ENCODE results near the gene CCL28. TPM values are rescaled to one million over a fixed set of nuclear protein-coding genes. Genes with fewer than 3 reads are reported as not detected.

The CCL28 gene
- total RNA-seq, 2 donors from 2014 or later, result 0.30 to 1.3 TPM

DNA sequence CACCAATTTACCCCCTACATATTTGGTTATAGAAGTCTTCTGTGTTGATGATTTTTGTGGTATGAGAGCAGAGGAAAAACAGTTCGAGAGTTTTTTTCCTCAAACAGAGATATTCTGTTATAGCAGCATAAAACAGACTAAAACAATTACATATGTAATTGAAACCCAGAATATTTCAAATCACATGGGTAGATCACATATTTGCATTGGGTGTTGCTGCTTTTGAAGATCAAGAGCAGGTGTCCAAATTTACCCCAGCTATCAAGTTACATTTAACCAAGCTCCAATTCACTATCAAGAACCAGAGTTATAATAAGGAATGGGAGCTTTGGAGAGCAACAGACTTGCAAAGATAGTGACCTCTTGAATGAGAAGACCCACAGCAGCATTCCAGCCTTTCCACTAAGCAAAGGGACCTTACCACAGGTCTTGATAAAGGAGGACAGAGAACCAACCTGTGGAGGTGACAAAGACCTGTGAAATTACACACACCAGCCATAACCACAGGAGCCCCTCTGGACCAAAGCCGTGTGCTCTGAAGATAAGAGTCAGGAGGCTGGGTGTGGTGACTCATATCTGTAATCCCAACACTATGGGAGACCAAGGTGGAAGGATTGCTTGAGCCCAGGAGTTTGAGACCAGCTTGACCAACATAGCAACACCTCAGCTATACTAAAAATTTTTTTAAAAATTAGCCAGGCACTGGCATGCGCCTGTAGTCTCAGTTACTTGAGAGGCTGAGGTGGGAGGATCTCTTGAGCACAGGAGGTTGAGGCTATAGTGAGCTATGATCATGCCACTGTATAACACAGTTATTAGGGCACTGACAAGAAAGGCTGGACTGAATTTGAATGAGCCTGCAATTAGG is 4.0 kb upstream of the CCL28 start:
- Histone ChIP-seq H3K27ac (no peak overlapping the region), H3K36me3 (no peaks in the 10 kb centered on the region), H3K9me3 (no peaks in the 10 kb centered on the region), H3K27me3 (no peaks in the 10 kb centered on the region), H3K4me3 (no peak overlapping the region), H3K4me1 (no peaks in the 10 kb centered on the region)
- TF ChIP-seq, protein P1, sequence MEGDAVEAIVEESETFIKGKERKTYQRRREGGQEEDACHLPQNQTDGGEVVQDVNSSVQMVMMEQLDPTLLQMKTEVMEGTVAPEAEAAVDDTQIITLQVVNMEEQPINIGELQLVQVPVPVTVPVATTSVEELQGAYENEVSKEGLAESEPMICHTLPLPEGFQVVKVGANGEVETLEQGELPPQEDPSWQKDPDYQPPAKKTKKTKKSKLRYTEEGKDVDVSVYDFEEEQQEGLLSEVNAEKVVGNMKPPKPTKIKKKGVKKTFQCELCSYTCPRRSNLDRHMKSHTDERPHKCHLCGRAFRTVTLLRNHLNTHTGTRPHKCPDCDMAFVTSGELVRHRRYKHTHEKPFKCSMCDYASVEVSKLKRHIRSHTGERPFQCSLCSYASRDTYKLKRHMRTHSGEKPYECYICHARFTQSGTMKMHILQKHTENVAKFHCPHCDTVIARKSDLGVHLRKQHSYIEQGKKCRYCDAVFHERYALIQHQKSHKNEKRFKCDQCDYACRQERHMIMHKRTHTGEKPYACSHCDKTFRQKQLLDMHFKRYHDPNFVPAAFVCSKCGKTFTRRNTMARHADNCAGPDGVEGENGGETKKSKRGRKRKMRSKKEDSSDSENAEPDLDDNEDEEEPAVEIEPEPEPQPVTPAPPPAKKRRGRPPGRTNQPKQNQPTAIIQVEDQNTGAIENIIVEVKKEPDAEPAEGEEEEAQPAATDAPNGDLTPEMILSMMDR (IDR thresholded peaks at IDR 0.05), result no peak
- DNase-seq (ENCODE audit: low spot score), result no peak

DNA sequence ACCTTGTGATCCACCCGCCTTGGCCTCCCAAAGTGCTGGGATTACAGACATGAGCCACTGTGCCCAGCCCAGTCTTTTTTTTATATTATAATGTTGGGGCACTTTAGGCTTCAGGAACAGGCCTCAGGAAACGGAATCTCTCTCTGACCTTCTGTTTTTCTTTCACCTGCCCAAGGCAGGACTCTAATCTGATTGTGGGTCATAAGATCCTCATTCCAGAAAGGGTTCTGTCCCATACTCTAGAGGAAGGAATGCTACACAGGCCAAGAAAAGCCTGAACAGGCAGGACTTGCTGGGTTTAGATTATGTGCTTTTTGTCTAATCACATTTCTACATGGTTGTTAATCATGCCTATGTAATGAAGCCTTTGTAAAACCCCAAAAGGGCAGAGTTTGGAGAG is 1.8 kb upstream of the CCL28 start:
- no peak for DNase-seq (ENCODE audit: low spot score)
- Histone ChIP-seq H3K27ac (no peak overlapping the region), H3K9me3 (no peaks in the 10 kb centered on the region), H3K4me3 (no peak overlapping the region), H3K27me3 (no peaks in the 10 kb centered on the region), H3K4me1 (no peaks in the 10 kb centered on the region), H3K36me3 (no peaks in the 10 kb centered on the region)
- TF ChIP-seq, protein P1 (IDR thresholded peaks at IDR 0.05), result no peak

DNA sequence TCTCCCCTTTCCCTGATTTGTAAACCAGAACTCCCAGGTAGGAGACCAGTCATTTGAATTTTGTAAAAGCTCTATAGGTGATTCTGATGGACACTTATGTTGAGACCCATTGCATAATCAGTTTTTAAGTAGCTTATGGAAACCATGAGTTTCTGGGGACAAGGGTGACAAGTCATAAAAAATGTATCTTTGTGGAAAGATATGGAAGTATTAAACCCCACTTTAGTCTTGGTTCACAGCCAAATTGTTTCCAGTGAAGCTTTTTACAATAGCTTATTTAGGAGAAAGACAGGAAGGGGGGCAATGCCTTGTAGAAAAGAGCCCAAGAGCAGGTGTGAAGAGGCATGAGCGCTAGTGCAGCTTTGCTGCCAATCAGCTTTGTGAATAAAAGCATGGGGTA is 453 bp upstream of the CCL28 start:
- DNase-seq (ENCODE audit: low spot score), result no peak
- TF ChIP-seq, protein P1 (IDR thresholded peaks at IDR 0.05), result no peak
- no peak overlapping the region for H3K4me3 ChIP-seq
- H3K27me3 ChIP-seq, result no peaks in the 10 kb centered on the region
- no peaks in the 10 kb centered on the region for H3K4me1 ChIP-seq
- no peak overlapping the region for H3K27ac ChIP-seq
- no peaks in the 10 kb centered on the region for H3K9me3 ChIP-seq
- no peaks in the 10 kb centered on the region for H3K36me3 ChIP-seq

DNA sequence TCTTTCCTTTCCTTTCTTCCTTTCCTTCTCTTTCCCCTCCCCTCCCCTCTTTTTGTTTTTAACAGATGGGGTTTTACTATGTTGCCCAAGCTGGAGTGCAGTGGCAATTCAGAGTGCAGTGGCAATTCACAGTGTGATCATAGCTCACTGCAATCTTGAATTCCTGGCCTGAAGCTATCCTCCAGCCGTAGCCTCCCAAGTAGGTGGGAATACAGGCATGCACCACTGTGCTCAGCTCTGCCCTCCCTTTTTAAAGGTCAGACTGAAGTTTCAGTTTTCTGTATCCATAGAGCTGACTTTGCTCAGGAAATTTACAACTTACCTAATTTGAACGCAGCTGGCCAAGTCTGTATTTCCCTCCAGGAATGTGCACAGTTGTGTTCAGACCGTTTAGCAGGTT is 696 bp downstream of the CCL28 start:
- Histone ChIP-seq H3K9me3 (no peaks in the 10 kb centered on the region), H3K36me3 (no peaks in the 10 kb centered on the region), H3K4me1 (no peaks in the 10 kb centered on the region), H3K4me3 (no peak overlapping the region), H3K27ac (no peak overlapping the region), H3K27me3 (no peaks in the 10 kb centered on the region)
- TF ChIP-seq, protein P1 (IDR thresholded peaks at IDR 0.05), result no peak
- DNase-seq (ENCODE audit: low spot score), result no peak

DNA sequence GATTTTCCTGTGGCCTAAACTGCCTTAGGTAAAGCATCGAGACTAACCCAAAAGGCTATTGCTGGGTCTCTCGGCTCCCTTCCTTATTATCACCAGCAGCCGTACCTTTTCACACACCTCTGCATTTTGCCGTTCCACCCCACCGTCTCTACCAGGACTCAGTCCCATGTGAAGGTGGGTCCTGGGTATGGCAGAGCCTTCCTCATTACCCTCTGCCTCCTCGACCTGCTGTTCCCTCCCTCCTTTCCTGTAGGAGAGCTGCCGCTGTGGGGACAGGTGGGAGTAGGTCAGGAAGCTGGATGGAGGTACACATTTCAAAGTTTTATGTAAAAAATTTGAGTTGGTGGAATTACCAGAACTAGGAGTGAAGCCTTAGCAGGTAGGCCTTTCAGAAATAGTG is 1.8 kb downstream of the CCL28 start:
- TF ChIP-seq, protein P1 (IDR thresholded peaks at IDR 0.05), result no peak
- Histone ChIP-seq H3K27ac (no peak overlapping the region), H3K9me3 (no peaks in the 10 kb centered on the region), H3K4me3 (no peak overlapping the region), H3K4me1 (no peaks in the 10 kb centered on the region), H3K36me3 (no peaks in the 10 kb centered on the region), H3K27me3 (no peaks in the 10 kb centered on the region)
- DNase-seq (ENCODE audit: low spot score), result no peak
